ENCODE measurements around the gene SPTBN5.
A peak's percentile ranks its signal among the peaks of the same experiment; 100 is the strongest.

SPTBN5 gene

GRCh38 chr15:41893422-41894250 lies at the start of gene SPTBN5:
Gene SPTBN5 (minus strand): TSS chr15:41894053. CDS start chr15:41893497, 556 bp downstream.
- no peak for DNase-seq (ENCODE audit: low spot score)

- DNase-seq (ENCODE audit: low spot score): no peak
These were observed 49.0 kb upstream of the SPTBN5 start for GRCh38 chr15:41942886-41943285.

GRCh38 chr15:41941644-41942415 lies 48.0 kb upstream of the SPTBN5 start:
- no peak for DNase-seq (ENCODE audit: low spot score)

- no peak for DNase-seq (ENCODE audit: low spot score)
These were observed 46.6 kb upstream of the SPTBN5 start for GRCh38 chr15:41940441-41940857.

- no peak for DNase-seq (ENCODE audit: low spot score)
These were observed 46.1 kb upstream of the SPTBN5 start for GRCh38 chr15:41939986-41940385.

- no peak for DNase-seq (ENCODE audit: low spot score)
These were observed 43.7 kb upstream of the SPTBN5 start for GRCh38 chr15:41937568-41937923.

GRCh38 chr15:41936649-41937567 lies 43.1 kb upstream of the SPTBN5 start:
- no peak for DNase-seq (ENCODE audit: low spot score)

GRCh38 chr15:41936155-41936554 lies 42.3 kb upstream of the SPTBN5 start:
- DNase-seq (ENCODE audit: low spot score): no peak

GRCh38 chr15:41935566-41936020 lies 41.7 kb upstream of the SPTBN5 start:
- no peak for DNase-seq (ENCODE audit: low spot score)

- peak; percentile 22 for DNase-seq (ENCODE audit: low spot score)
These were observed 41.0 kb upstream of the SPTBN5 start for GRCh38 chr15:41934843-41935242.

GRCh38 chr15:41933771-41934170 lies 39.9 kb upstream of the SPTBN5 start:
- no peak for DNase-seq (ENCODE audit: low spot score)

- no peak for DNase-seq (ENCODE audit: low spot score)
These were observed 39.5 kb upstream of the SPTBN5 start for GRCh38 chr15:41933326-41933725.

- DNase-seq (ENCODE audit: low spot score): no peak
These were observed 38.8 kb upstream of the SPTBN5 start for GRCh38 chr15:41932511-41933289.

- DNase-seq (ENCODE audit: low spot score): no peak
These were observed 38.2 kb upstream of the SPTBN5 start for GRCh38 chr15:41932101-41932500.

- DNase-seq (ENCODE audit: low spot score): no peak
These were observed 37.0 kb upstream of the SPTBN5 start for GRCh38 chr15:41930867-41931222.

- no peak for DNase-seq (ENCODE audit: low spot score)
These were observed 36.5 kb upstream of the SPTBN5 start for GRCh38 chr15:41930221-41930866.

- peak; percentile 36 for DNase-seq (ENCODE audit: low spot score)
These were observed 35.1 kb upstream of the SPTBN5 start for GRCh38 chr15:41928637-41929620.

GRCh38 chr15:41928100-41928499 lies 34.2 kb upstream of the SPTBN5 start:
- DNase-seq (ENCODE audit: low spot score): no peak

- DNase-seq (ENCODE audit: low spot score): no peak
These were observed 33.7 kb upstream of the SPTBN5 start for GRCh38 chr15:41927536-41927935.
